GM21529 (cell line): ENCODE results near the gene CDK6.

Experiments used
- ATAC-seq: cut with Tn5 transposase; IDR thresholded peaks from one replicate; pipeline ENCODE4 v1.9.1; 2021; ENCODE audit not compliant: unreplicated experiment

CDK6 gene

GRCh38 chr7:92740700-92741126 is 95.7 kb downstream of the CDK6 start:
- no peak for ATAC-seq

DNA sequence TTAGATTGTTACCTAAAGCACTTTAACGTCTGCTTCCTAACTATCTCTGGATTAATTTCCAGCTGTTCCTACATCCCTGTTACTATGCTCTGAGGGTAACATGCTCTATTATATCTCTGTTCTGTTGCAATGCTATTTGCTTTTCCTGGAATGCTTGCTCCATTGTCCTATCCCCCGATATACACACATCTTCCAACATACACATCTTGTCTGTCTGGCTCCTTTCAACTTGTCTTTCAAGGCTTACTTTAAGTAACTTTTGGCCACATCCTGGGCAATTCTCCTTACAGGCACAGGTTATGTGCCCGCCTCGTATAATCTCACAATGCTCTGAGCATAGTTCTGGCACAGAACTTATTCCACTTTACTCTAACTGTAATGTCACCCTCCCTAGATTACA is 96.2 kb downstream of the CDK6 start:
- no peak for ATAC-seq

DNA sequence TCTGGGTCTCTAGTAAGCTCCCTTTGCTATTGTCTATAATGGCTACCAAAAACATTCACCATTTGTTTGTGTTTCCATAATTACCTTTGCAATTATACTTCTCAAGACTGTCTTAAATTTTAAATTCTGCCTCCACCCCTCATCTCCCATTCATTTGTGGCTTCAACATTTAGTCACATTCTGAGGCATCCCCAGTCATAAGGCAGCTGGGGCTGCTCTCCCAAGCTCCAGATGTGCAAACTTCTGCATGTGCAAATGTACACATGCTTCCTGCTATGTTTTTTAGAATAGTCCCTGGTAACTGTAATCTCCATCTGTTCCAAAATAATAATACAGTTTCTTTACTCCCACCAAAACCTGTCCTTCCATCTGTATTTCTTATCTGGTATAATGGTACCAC is 97.3 kb downstream of the CDK6 start:
- no peak for ATAC-seq

DNA sequence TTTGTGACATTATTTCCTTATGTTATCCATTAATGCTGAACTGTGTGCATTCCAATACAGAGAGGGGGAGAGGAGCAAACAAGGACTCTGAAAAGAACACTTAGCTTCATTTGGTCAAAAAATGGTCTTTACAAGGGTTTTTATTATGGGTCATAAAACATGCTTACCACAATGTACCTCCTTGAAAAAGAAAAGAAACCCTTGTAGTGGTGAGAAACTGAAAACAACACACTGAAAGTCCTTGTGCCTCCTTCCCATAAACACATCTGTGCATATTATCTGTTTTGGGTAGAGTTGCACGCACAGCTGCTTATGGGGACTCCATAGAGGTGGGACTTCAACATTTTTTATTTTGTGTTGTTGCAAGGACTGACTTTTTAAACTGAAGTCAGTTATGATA is 98.7 kb downstream of the CDK6 start:
- ATAC-seq: peak; percentile 95

DNA sequence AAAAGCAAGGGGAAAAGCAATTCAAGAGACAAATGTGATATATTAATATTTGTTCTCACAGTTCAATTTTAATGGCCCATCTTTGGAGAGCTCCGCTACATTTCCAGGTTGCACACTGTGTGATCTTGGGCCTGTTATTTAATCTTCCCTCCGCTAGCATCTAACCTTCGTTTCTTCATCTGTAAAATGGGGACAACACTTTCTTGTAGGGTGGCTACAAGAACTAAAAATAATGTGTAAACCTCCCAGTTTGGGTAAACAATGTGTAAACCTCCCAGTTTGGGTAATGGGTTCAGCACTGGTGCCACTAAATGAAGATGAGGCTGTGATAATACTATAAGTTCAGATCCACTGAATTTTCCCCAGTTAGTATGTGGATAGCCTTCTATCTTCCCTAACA is 99.5 kb downstream of the CDK6 start:
- ATAC-seq: no peak

DNA sequence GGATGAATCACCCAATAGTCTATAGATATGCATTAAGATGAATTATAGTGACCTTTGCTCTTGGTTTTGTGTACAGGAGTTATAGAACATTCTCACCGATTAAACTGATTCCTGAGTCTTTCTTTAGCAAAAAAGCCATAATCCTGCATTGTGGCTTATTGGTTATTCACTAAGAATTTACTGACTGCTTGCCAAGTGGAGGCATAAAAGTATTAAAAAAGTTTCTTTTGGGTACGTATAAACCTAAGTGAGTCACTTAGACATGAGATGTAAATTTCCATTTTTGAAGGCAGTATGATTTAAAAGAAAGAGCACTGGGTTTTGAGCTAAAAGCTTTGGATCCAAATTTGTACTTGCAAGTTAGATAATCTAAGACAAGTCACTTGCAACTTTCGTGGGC is 100.7 kb downstream of the CDK6 start:
- no peak for ATAC-seq

DNA sequence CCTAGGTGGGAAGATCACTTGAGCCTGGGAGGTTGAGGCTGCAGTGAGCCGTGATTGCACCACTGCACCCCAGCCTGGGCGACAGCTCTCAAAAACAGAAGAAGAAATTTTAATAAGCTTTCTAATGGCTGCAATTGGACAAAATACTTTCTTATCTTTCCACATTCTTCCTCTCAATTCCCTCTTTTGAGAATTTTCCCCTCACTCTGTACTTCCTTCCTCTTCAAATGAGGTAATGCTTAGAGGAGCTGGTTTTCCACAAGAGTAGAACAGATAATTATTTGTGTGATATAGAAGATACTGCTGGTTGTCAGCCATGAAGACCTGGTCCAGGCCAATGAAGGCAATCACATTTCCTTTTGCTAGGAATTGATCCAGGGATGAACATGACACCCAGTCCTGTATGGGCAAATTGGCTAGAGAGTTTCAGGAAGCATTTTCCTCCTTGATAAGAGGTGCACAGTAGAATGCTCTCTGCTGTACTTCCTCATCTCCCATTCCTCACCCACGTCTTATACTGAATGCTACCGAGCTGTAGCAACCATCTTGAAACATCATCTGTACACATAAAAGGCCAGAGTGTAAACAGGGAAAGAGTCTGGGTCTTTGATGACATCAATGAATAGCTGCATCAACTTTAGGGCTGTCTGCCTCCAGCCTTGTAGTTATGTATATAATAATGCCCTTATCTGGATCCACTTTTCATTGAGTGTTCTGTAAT is 103.9 kb downstream of the CDK6 start:
- ATAC-seq: peak; percentile 13

DNA sequence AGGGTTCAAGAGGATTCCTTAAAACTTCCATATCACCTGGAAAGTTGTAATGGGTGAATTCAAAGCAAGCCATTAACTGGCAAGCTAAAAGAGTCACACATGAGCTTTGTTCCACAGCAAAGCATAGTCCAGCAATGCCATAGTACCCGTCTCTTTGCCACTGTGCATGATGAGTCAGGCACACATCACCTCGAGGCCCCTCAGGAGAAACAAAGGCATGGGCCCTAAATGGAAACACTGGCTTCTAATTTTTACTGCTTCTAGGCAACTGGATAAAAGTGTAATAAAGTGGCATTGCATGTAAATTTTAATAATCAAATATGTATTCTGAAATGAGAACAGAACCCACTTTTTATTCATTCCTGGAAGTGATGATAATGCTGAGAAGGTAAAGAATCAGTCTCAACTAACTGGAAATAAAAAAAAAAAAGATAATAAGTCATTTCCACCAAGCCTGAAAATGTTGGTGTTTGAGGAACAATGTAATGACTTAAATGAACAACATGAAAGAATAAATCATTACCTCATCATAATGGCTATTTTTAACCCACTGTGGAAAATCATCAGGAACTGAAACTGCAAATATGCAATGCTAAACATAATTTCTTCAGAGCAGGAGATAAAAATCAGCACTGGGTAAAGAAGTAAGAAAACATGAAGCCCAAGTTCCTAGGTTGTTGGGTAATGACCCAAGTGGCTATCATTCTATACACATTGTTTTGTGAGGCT is 104.9 kb downstream of the CDK6 start:
- peak; percentile 47 for ATAC-seq

- ATAC-seq: no peak
These were observed 105.6 kb downstream of the CDK6 start for GRCh38 chr7:92730808-92731207.

DNA sequence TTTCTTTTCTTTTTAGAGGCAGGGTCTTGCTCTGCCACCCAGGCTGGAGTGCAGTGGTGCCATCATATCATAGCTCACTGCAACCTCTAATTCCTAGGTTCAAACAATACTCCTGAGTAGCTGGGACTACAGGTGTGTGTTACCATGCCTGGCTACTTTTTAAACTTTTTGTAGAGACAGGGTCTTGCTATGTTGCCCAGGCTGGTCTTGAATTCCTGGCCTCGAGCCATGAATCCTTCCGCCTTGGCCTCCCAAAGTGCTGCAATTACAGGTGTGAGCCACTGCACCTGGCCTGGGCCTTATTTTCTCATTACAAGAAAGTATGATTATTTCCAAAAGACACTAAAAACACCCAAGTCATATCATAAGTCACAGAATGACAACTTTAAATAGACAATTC is 106.6 kb downstream of the CDK6 start:
- no peak for ATAC-seq

GRCh38 chr7:92729172-92729571 is 107.2 kb downstream of the CDK6 start:
- no peak for ATAC-seq

- no peak for ATAC-seq
These were observed 108.6 kb downstream of the CDK6 start for GRCh38 chr7:92727755-92728154.

DNA sequence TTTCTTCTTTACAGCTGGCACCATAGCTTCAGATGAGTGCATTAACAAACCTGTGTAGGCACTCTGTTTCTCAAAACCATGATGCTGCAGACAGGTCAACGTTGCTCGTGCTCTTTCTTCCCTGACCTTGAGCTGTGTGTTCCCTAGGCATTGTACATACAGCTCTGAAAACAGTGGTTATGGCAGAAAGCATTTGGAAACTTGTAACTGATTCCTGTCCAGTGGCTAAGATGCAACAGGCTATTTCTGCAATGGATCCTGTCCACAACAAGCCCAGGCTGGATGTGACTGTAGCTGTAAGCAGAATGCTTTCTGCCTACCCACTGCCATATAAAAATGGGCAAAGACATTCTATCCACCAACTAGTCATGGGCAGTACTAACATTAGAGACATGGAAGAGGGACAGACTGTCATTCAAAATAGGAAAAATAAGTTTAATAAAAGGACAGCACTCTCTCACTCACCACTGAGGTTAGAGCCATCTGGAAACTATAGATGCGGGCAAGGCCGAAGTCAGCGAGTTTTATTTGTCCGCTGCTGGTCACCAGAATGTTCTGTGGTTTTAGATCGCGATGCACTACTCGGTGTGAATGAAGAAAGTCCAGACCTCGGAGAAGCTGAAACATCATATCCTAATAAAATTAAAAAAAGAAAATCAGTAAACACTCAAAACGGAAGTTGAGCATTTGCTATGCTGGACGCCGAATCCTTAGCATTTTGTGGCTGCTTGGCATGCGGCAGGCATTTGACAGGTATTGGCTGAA is 111.0 kb downstream of the CDK6 start:
- no peak for ATAC-seq

- ATAC-seq: no peak
These were observed 112.4 kb downstream of the CDK6 start for GRCh38 chr7:92723943-92724342.

- no peak for ATAC-seq
These were observed 113.2 kb downstream of the CDK6 start for GRCh38 chr7:92723205-92723604.

DNA sequence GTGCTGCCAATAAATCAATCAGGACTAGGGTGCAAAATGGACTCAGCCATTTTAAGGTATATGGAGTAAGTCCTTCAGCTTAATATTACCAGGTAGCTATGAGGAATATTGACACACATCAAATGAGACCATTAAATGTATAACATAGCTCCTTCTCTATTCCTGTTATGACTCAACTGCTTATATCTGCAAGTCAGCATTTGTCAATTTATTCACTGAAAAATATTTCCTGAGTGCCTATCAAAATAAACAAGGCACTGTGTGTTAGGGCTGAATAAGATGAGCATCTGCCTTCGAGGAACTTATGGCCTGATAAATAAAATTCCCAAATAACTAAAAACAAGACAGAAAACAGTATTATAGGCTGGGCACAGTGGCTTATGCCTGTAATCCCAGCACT is 113.8 kb downstream of the CDK6 start:
- ATAC-seq: no peak

DNA sequence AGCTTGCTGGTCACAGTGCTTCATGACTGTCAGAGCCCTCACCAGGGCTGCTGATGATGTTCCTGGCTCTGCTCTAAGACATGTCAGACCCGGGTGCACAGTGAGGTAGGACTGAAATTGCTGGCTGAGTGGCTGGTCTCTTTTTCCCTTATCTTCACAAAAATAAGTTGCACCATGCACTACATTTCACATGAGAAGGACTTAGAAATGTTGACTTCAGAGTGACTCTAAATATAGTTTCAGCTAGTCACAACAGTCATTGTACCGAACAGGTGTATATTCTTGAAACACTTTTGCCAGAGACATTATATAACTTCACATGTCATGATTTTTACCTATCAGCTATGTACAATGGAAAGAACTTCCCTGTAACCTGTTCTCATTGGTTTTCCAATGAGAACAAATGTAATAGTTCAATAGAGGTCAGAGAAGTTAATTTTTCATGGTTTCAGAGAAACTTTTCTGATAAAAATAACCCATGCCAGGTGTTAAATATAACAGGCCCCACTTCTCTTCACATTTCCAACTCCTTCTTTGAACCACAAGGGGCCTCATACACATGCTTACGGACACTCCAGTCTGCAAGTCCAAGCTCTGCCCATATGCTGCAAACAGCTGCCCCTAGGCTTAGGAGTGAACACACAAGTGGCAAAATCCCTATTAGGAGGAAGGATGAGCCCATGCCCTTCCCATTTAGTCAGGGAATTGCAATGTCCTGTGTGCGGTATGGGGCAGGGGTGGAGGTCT is 115.6 kb downstream of the CDK6 start:
- ATAC-seq: peak; percentile 72

DNA sequence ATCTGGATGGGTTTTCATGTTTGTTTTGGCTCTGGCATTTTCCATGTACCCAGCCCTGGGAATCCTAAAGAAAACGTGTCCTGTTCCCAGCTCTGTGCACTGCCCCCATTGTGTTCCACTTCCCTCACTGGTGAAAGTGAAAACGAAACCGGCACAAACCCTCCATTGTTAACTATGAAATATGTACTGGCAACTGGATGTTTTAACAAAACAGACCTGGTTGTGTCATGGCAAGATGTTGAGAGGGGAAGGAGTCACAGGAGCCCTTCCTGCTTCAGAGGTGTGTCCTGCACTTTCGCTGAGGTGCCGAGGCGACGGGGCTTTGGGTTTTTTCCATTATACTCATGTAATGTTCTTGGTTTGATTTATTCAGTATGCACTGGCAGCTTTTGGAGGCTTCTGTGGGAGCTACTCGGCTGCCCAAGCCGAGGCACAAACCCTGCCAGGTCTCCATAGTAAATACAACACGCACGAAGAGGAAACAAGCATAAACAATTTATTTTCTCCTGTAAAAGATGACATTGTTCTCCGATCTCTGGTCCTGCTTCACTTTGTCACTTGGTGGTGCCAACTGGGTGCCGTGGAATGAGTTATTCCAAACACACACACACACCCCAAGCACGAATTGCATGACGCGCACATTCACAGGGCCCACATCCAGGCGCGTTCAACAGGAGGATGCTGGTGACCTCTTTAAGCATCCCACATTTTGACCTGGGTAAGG is 118.2 kb downstream of the CDK6 start:
- ATAC-seq: peak; percentile 51

GRCh38 chr7:92717623-92717992 is 118.8 kb downstream of the CDK6 start:
- no peak for ATAC-seq

DNA sequence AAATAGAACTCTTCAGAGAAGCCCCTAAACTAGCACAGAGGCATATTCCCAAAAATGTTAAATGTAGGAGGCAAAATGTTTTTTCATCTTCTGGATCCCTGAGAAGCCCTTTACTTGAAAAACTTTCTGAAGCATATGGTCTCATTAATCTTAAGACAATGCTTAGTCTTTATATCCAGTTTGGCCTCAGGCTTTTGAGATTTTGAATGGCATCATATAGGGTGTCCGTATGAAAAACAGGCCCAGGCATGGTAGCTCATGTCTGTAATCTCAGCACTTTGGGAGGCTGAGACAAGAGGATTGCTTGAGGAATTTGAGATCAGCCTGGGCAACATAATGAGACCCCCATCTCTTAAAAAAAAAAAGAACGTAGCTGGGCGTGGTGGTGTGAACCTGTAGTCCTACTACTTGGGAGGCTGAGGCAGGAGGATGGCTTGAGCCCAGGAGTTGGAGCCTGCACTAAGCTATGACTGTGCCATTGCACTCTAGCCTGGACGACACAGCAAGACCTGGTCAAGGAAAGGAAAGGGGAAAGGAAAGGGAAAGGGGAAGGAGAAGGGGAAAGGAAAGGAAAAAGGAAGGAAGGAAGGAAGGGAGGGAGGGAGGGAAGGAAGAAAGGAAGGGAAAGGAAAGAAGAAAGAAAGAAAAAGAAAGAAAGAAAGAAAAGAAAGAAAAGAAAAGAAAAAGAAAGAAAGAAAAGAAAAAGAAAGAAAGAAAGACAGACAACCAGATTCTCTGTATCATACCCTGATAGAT is 119.4 kb downstream of the CDK6 start:
- ATAC-seq: no peak
